HepG2 (cell line): Measurements from ENCODE around the gene AKAP6. TPM values are rescaled to one million over a fixed set of nuclear protein-coding genes. Genes with fewer than 3 reads are reported as not detected.
A peak's percentile ranks its signal among the peaks of the same experiment; 100 is the strongest.

Source experiments
- ADNP ChIP-seq: sonication (generic); formaldehyde crosslinking; IDR thresholded peaks from 2 replicates; pipeline ENCODE4 v1.4.0; 2020; ENCODE audit warnings: missing genetic modification reagents
- CBFB ChIP-seq: sonication (generic); formaldehyde crosslinking; IDR thresholded peaks from 2 replicates; pipeline ENCODE4 v1.4.0; 2020; ENCODE audit warnings: missing genetic modification reagents
- CC2D1A ChIP-seq: sonication (generic); formaldehyde crosslinking; IDR thresholded peaks from 2 replicates; pipeline ENCODE4 v1.8.1; 2023; ENCODE audit warnings: mild to moderate bottlenecking, missing genetic modification reagents
- CREB1 ChIP-seq, 2 experiments: fragments of 450-650 bp in 1 of 2; IDR thresholded peaks; 2 replicates each; pipeline ENCODE4 v1.6.1; 2016 to 2017; ENCODE audit warnings: control low read depth in 1 of 2, mild to moderate bottlenecking in 1 of 2, missing compliant biosample characterization in 1 of 2, missing genetic modification characterization in 1 of 2
- CTCF ChIP-seq: sonication (generic); formaldehyde crosslinking; IDR thresholded peaks from 2 replicates; pipeline ENCODE4 v1.5.0; 2020; ENCODE audit warnings: mild to moderate bottlenecking, missing genetic modification reagents, moderate library complexity
- GZF1 ChIP-seq: sonication (generic); formaldehyde crosslinking; IDR thresholded peaks from 2 replicates; pipeline ENCODE4 v1.5.1; 2020; ENCODE audit warnings: mild to moderate bottlenecking, missing genetic modification reagents
- HBP1 ChIP-seq: IDR thresholded peaks from 2 replicates; pipeline ENCODE4 v1.6.1; 2016; ENCODE audit warnings: low read depth, control low read depth
- HES4 ChIP-seq: sonication (generic); formaldehyde crosslinking; IDR thresholded peaks from 2 replicates; pipeline ENCODE4 v1.9.0; 2021; ENCODE audit warnings: mild to moderate bottlenecking, missing genetic modification reagents, borderline replicate concordance
- KAT2B ChIP-seq: fragments of 150-350 bp; IDR thresholded peaks from 2 replicates; pipeline ENCODE4 v1.6.1; 2014; ENCODE audit warnings: low read depth, low read length, borderline replicate concordance
- KLF16 ChIP-seq, 2 experiments: sonication (generic) in 1 of 2; formaldehyde crosslinking in 1 of 2; IDR thresholded peaks; 2 replicates each; pipeline versions ENCODE4 v1.6.1 to v1.8.0; 2016 to 2023; ENCODE audit warnings: missing genetic modification reagents in 2 of 2, missing compliant biosample characterization in 1 of 2
- MXD4 ChIP-seq: IDR thresholded peaks from 2 replicates; pipeline ENCODE4 v1.6.1; 2016; ENCODE audit warnings: mild to moderate bottlenecking, missing biosample characterization, missing genetic modification reagents
- SETDB1 ChIP-seq: sonication (generic); formaldehyde crosslinking; IDR thresholded peaks from 2 replicates; pipeline ENCODE4 v1.5.1; 2020; ENCODE audit warnings: missing genetic modification reagents, mild to moderate bottlenecking, borderline replicate concordance
- THRA ChIP-seq: sonication (generic); formaldehyde crosslinking; IDR thresholded peaks from 2 replicates; pipeline ENCODE4 v1.4.0; 2020; ENCODE audit warnings: missing genetic modification reagents, borderline replicate concordance
- ZBTB7A ChIP-seq: sonication (generic); formaldehyde crosslinking; IDR thresholded peaks from 2 replicates; pipeline ENCODE4 v1.8.0; 2022; ENCODE audit warnings: mild to moderate bottlenecking, missing genetic modification reagents
- ZBTB7B ChIP-seq: sonication (generic); formaldehyde crosslinking; IDR thresholded peaks from 2 replicates; pipeline ENCODE4 v1.4.0; 2020; ENCODE audit warnings: missing genetic modification reagents
- ZKSCAN1 ChIP-seq: fragments of 150-350 bp; IDR thresholded peaks from 2 replicates; pipeline ENCODE4 v1.6.1; 2014; ENCODE audit warnings: low read length
- ZNF17 ChIP-seq: sonication (generic); formaldehyde crosslinking; IDR thresholded peaks from 2 replicates; pipeline ENCODE4 v1.5.0; 2020; ENCODE audit warnings: mild to moderate bottlenecking, missing genetic modification reagents
- ZNF251 ChIP-seq: sonication (generic); formaldehyde crosslinking; IDR thresholded peaks from 2 replicates; pipeline ENCODE4 v1.9.0; 2021; ENCODE audit warnings: mild to moderate bottlenecking, missing genetic modification reagents
- ZNF326 ChIP-seq: sonication (generic); formaldehyde crosslinking; IDR thresholded peaks from 2 replicates; pipeline ENCODE4 v1.4.0; 2020; ENCODE audit warnings: missing genetic modification reagents, borderline replicate concordance
- ZNF343 ChIP-seq: sonication (generic); formaldehyde crosslinking; IDR thresholded peaks from 2 replicates; pipeline ENCODE4 v1.4.0; 2020; ENCODE audit warnings: mild to moderate bottlenecking, missing genetic modification reagents
- ZNF451 ChIP-seq: sonication (generic); formaldehyde crosslinking; IDR thresholded peaks from 2 replicates; pipeline ENCODE4 v1.5.0; 2020; ENCODE audit warnings: mild to moderate bottlenecking, missing genetic modification reagents
- ZNF513 ChIP-seq: sonication (generic); formaldehyde crosslinking; conservative IDR thresholded peaks from 2 replicates; pipeline ENCODE4 v1.5.0; 2020; ENCODE audit warnings: missing genetic modification reagents
- ZNF546 ChIP-seq: sonication (generic); formaldehyde crosslinking; conservative IDR thresholded peaks from 2 replicates; pipeline ENCODE4 v1.8.1; 2023; ENCODE audit warnings: mild to moderate bottlenecking, missing genetic modification reagents
- ZNF614 ChIP-seq: IDR thresholded peaks from 2 replicates; pipeline ENCODE4 v1.6.1; 2018; ENCODE audit warnings: missing biosample characterization, missing genetic modification reagents, inconsistent platforms, borderline replicate concordance
- ZNF761 ChIP-seq: sonication (generic); formaldehyde crosslinking; conservative IDR thresholded peaks from 2 replicates; pipeline ENCODE4 v1.4.0; 2020; ENCODE audit warnings: mild to moderate bottlenecking, missing genetic modification reagents
- ZSCAN29 ChIP-seq: sonication (generic); formaldehyde crosslinking; conservative IDR thresholded peaks from 2 replicates; pipeline ENCODE4 v1.4.0; 2020; ENCODE audit warnings: mild to moderate bottlenecking, missing genetic modification reagents
- polyA plus RNA-seq, 8 experiments: library from polyadenylated mRNA; depleted of rRNA in 3 of 8; stranded (reverse) in 7 of 8; unstranded in 1 of 8; fragments of >200 nt; fragmentation: Illumina TruSeq in 4 of 8; extraction: Trizol in 4 of 8; gene quantifications; 2 replicates each; pipeline versions ENCODE4 v1.2.1 to v1.2.3, GENCODE V29; 2011 to 2016; ENCODE audit warnings: low read depth in 4 of 8, missing spikeins in 1 of 8, mixed read lengths in 1 of 8; ENCODE audit not compliant: insufficient read depth in 1 of 8
- total RNA-seq, 5 experiments: library from RNA; depleted of rRNA; stranded (reverse); fragments of >200 nt; fragmentation: Illumina TruSeq; extraction: Trizol; gene quantifications; 2 replicates each; pipeline ENCODE4 v1.2.3, GENCODE V29; 2016; ENCODE audit warnings: low read depth in 1 of 5

The AKAP6 gene
- total and polyA plus RNA-seq, 2 of the 13 experiments (the other 11 are each of a cell fraction or from before 2014, with no cell fraction given) = 1.4 TPM

- TF ChIP-seq ZNF546 = no peak
- TF ChIP-seq ZNF17 (CRISPR knock-in tag) = no peak
- TF ChIP-seq ZNF326 (CRISPR knock-in tag) = no peak
- TF ChIP-seq CC2D1A (CRISPR knock-in tag) = no peak
- 0 out of 2 replicates have a peak, but pooled peaks have one; percentile 40 for TF ChIP-seq MXD4 (CRISPR knock-in tag)
- TF ChIP-seq THRA = no peak
- TF ChIP-seq CREB1 (IDR thresholded peaks at IDR 0.05) = no peak
- no peak for TF ChIP-seq CREB1 (CRISPR knock-in tag; IDR thresholded peaks at IDR 0.05)
- no peak for TF ChIP-seq ADNP (CRISPR knock-in tag)
- no peak for TF ChIP-seq SETDB1 (CRISPR knock-in tag)
- no peak for TF ChIP-seq ZNF761 (CRISPR knock-in tag)
- no peak for TF ChIP-seq HES4
- 0 out of 2 replicates have a peak, but pooled peaks have one; percentile 26 for TF ChIP-seq ZKSCAN1
- TF ChIP-seq GZF1 (CRISPR knock-in tag) = no peak
- no peak for TF ChIP-seq ZNF451
- peak; percentile 33; the same call in 1 of the 2 replicates for TF ChIP-seq ZNF614
- TF ChIP-seq ZNF343 (CRISPR knock-in tag) = no peak
- no peak for TF ChIP-seq ZNF513 (CRISPR knock-in tag)
- no peak for TF ChIP-seq ZNF251
- peak; percentile 92 for TF ChIP-seq CTCF (CRISPR knock-in tag)
- no peak for TF ChIP-seq ZSCAN29 (CRISPR knock-in tag)
- no peak for TF ChIP-seq HBP1 (CRISPR knock-in tag)
- peak in 1 of 2 experiments; percentile 74; a peak in 1 of 4 replicates for TF ChIP-seq KLF16 (CRISPR knock-in tag; IDR thresholded peaks at IDR 0.05)
- TF ChIP-seq ZBTB7B (CRISPR knock-in tag) = no peak
- TF ChIP-seq CBFB (CRISPR knock-in tag) = 0 out of 2 replicates have a peak, but pooled peaks have one; percentile 42
- TF ChIP-seq ZBTB7A (CRISPR knock-in tag) = no peak
- no peak for TF ChIP-seq KAT2B
These were observed 247.1 kb downstream of the AKAP6 start (continued) for GRCh38 chr14:32576088-32576795.
